H9 (cell line): Measurements from ENCODE around the gene AURKA. TPM values are rescaled to one million over a fixed set of nuclear protein-coding genes. Genes with fewer than 3 reads are reported as not detected.

Experiments used
- DNase-seq: peaks from one replicate; pipeline ENCODE4 v3.0.0-alpha.2; 2017
- H2AFZ ChIP-seq: one replicate; pipeline ENCODE4 v1.6.1; 2013; ENCODE audit warnings: mild to moderate bottlenecking, low read length, control low read depth, moderate library complexity
- H2AK5ac ChIP-seq: 2 replicates; pipeline ENCODE4 v1.6.1; 2013; ENCODE audit warnings: low read length, control low read depth, mixed read lengths; ENCODE audit not compliant: insufficient read length
- H2BK120ac ChIP-seq: one replicate; pipeline ENCODE4 v1.6.1; 2013; ENCODE audit warnings: low read depth, mild to moderate bottlenecking, low read length, control low read depth, inconsistent platforms; ENCODE audit not compliant: poor library complexity, severe bottlenecking
- H2BK12ac ChIP-seq: 2 replicates; pipeline ENCODE4 v1.6.1; 2013; ENCODE audit warnings: low read length, control low read depth, mixed read lengths, low read depth; ENCODE audit not compliant: insufficient read length
- H2BK15ac ChIP-seq: 2 replicates; pipeline ENCODE4 v1.6.1; 2013; ENCODE audit warnings: low read depth, low read length, control low read depth
- H2BK20ac ChIP-seq: one replicate; pipeline ENCODE4 v1.6.1; 2013; ENCODE audit warnings: low read depth, mild to moderate bottlenecking, low read length, control low read depth, inconsistent platforms; ENCODE audit not compliant: poor library complexity, severe bottlenecking
- H2BK5ac ChIP-seq: 2 replicates; pipeline ENCODE4 v1.6.1; 2013; ENCODE audit warnings: low read length, control low read depth, mixed read lengths; ENCODE audit not compliant: insufficient read length
- H3K14ac ChIP-seq: 2 replicates; pipeline ENCODE4 v1.6.1; 2013; ENCODE audit warnings: low read length, control low read depth; ENCODE audit not compliant: insufficient read depth
- H3K18ac ChIP-seq: 2 replicates; pipeline ENCODE4 v1.6.1; 2013; ENCODE audit warnings: low read depth, mild to moderate bottlenecking, mixed read lengths, low read length, control low read depth; ENCODE audit not compliant: insufficient read length
- H3K23ac ChIP-seq: 2 replicates; pipeline ENCODE4 v1.6.1; 2013; ENCODE audit warnings: low read length, control low read depth, mixed read lengths, low read depth; ENCODE audit not compliant: insufficient read length
- H3K23me2 ChIP-seq: 2 replicates; pipeline ENCODE4 v1.6.1; 2013; ENCODE audit warnings: low read depth, mild to moderate bottlenecking, mixed read lengths, low read length, control low read depth; ENCODE audit not compliant: insufficient read length, poor library complexity, severe bottlenecking
- H3K27ac ChIP-seq: 2 replicates; pipeline ENCODE4 v1.5.1; 2013; ENCODE audit warnings: low read length, control low read depth, mixed read lengths, low read depth; ENCODE audit not compliant: insufficient read length
- H3K27me3 ChIP-seq: 2 replicates; pipeline ENCODE4 v1.6.1; 2013; ENCODE audit warnings: low read length, control low read depth, inconsistent platforms; ENCODE audit not compliant: insufficient read depth
- H3K4ac ChIP-seq: 2 replicates; pipeline ENCODE4 v1.6.1; 2013; ENCODE audit warnings: low read depth, mild to moderate bottlenecking, control low read depth, inconsistent platforms, low read length, moderate library complexity
- H3K4me1 ChIP-seq: 2 replicates; pipeline ENCODE4 v1.6.1; 2013; ENCODE audit warnings: low read length, control low read depth, inconsistent platforms; ENCODE audit not compliant: insufficient read depth
- H3K4me2 ChIP-seq: 2 replicates; pipeline ENCODE4 v1.6.1; 2013; ENCODE audit warnings: low read length, control low read depth, mixed read lengths; ENCODE audit not compliant: insufficient read length, insufficient read depth
- H3K56ac ChIP-seq: 2 replicates; pipeline ENCODE4 v1.6.1; 2013; ENCODE audit warnings: low read depth, mild to moderate bottlenecking, mixed read lengths, low read length, control low read depth; ENCODE audit not compliant: insufficient read length
- H3K79me1 ChIP-seq: 2 replicates; pipeline ENCODE4 v1.6.1; 2013; ENCODE audit warnings: low read depth, mild to moderate bottlenecking, moderate library complexity, low read length, control low read depth, inconsistent platforms; ENCODE audit not compliant: insufficient read depth, poor library complexity, severe bottlenecking
- H3K79me2 ChIP-seq: 2 replicates; pipeline ENCODE4 v1.6.1; 2013; ENCODE audit warnings: low read length, control low read depth, inconsistent platforms; ENCODE audit not compliant: insufficient read depth
- H3K9ac ChIP-seq: 2 replicates; pipeline ENCODE4 v1.6.1; 2013; ENCODE audit warnings: low read length, control low read depth, mixed read lengths; ENCODE audit not compliant: insufficient read length; ENCODE audit errors: extremely low read depth
- H3K9me3 ChIP-seq: one replicate; pipeline ENCODE4 v1.6.1; 2013; ENCODE audit warnings: low read depth, low read length, inconsistent platforms; ENCODE audit not compliant: control insufficient read depth
- H3T11ph ChIP-seq: one replicate; pipeline ENCODE4 v1.6.1; 2013; ENCODE audit warnings: mild to moderate bottlenecking, low read length, control low read depth, inconsistent platforms
- H4K20me1 ChIP-seq: one replicate; pipeline ENCODE4 v1.6.1; 2013; ENCODE audit not compliant: control insufficient read depth, insufficient read length, insufficient read depth
- H4K5ac ChIP-seq: 2 replicates; pipeline ENCODE4 v1.6.1; 2013; ENCODE audit warnings: low read depth, mild to moderate bottlenecking, mixed read lengths, low read length, control low read depth; ENCODE audit not compliant: insufficient read length
- H4K8ac ChIP-seq: replicated peaks from 2 replicates; pipeline ENCODE4 v1.6.1; 2013; ENCODE audit warnings: low read length, control low read depth, mixed read lengths, low read depth; ENCODE audit not compliant: insufficient read length
- H4K91ac ChIP-seq: 2 replicates; pipeline ENCODE4 v1.6.1; 2013; ENCODE audit warnings: low read depth, mild to moderate bottlenecking, moderate library complexity, mixed read lengths, low read length, control low read depth; ENCODE audit not compliant: insufficient read length
- H3K27ac Mint-ChIP-seq, 3 experiments: 2 replicates in 2 of 3; 3 replicates in 1 of 3; pipeline ENCODE4 v1.8.0; 2020 to 2021; ENCODE audit warnings: mixed read lengths in 3 of 3, mild to moderate bottlenecking in 1 of 3, moderate library complexity in 1 of 3
- H3K27me3 Mint-ChIP-seq: 2 replicates; pipeline ENCODE4 v1.8.0; 2021; ENCODE audit warnings: low read depth, mild to moderate bottlenecking, moderate library complexity, mixed read lengths
- H3K36me3 Mint-ChIP-seq, 3 experiments: 2 replicates in 2 of 3; 3 replicates in 1 of 3; pipeline ENCODE4 v1.8.0; 2020 to 2021; ENCODE audit warnings: low read depth in 3 of 3, mixed read lengths in 3 of 3; ENCODE audit not compliant: insufficient read depth in 1 of 3
- H3K4me1 Mint-ChIP-seq, 2 experiments: 2 replicates each; pipeline ENCODE4 v1.8.0; 2020; ENCODE audit warnings: mixed read lengths in 2 of 2
- H3K4me3 Mint-ChIP-seq, 2 experiments: 2 replicates in 1 of 2; 3 replicates in 1 of 2; pipeline ENCODE4 v1.8.0; 2020 to 2021; ENCODE audit warnings: mild to moderate bottlenecking in 2 of 2, mixed read lengths in 2 of 2, moderate library complexity in 1 of 2
- H3K9me3 Mint-ChIP-seq, 2 experiments: 2 replicates in 1 of 2; 3 replicates in 1 of 2; pipeline ENCODE4 v1.8.0; 2020; ENCODE audit warnings: mild to moderate bottlenecking in 2 of 2, mixed read lengths in 2 of 2, moderate library complexity in 1 of 2
- CTCF ChIP-seq: fragments of 200-600 bp; sonication (generic); conservative IDR thresholded peaks from 3 replicates; pipeline ENCODE4 v1.8.0; 2021; ENCODE audit warnings: antibody characterized with exemption, mild to moderate bottlenecking
- WGBS: extraction: QIAGEN DNeasy Blood & Tissue Kit; methylation state at CpG from one replicate; pipeline ENCODE4 v1.1.7; 2013; ENCODE audit warnings: missing lambda C conversion rate, low lambda C conversion rate, mixed read lengths; ENCODE audit not compliant: insufficient read length; ENCODE audit errors: extremely low coverage; 5-methylcytosine and 5-hydroxymethylcytosine counted together
- total RNA-seq: library from RNA; stranded (reverse); gene quantifications from 2 replicates; pipeline ENCODE4 v1.2.1, GENCODE V29; 2021

The AURKA gene
- total RNA-seq, 1 experiment from 2014 or later, result 86.8 TPM

GRCh38 chr20:56347628-56348304 is 44.2 kb downstream of the AURKA start:
- peak overlapping the region; percentile 12 to 69; a peak in 4 of 5 replicates for H3K4me3 Mint-ChIP-seq
- no peak overlapping the region for H3K27ac Mint-ChIP-seq
- Histone ChIP-seq H2BK120ac (no peak overlapping the region), H3K9me3 (no peaks in the 10 kb centered on the region), H2BK5ac (no peak overlapping the region), H3K4me2 (peak overlapping the region; percentile 8), H3K27me3 (peaks cover 32% of the 10 kb centered on the region; the same call in 1 of the 2 replicates), H3K4me1 (peaks cover 4% of the 10 kb centered on the region), H2BK20ac (no peak overlapping the region), H3K4ac (no peak overlapping the region), H4K8ac (no peak overlapping the region), H3K79me2 (no peaks in the 10 kb centered on the region), H2BK15ac (no peak overlapping the region), H4K5ac (no peak overlapping the region), H2AK5ac (no peak overlapping the region), H3K18ac (no peak overlapping the region), H3K79me1 (no peaks in the 10 kb centered on the region), H3T11ph (no peak overlapping the region), H3K27ac (no peak overlapping the region), H4K20me1 (no peaks in the 10 kb centered on the region), H2AFZ (no peak overlapping the region), H3K9ac (no peak overlapping the region), H3K23ac (no peak overlapping the region), H2BK12ac (no peak overlapping the region), H3K56ac (no peak overlapping the region), H3K23me2 (peaks cover 3% of the 10 kb centered on the region), H3K14ac (no peak overlapping the region), H4K91ac (no peak overlapping the region)
- peaks cover 24% of the 10 kb centered on the region in 2 experiments for H3K4me1 Mint-ChIP-seq
- no peak for TF ChIP-seq CTCF
- H3K27me3 Mint-ChIP-seq, result peaks cover 92% of the 10 kb centered on the region
- DNase-seq, result peak; percentile 46
- WGBS, result no CpG with 5 or more reads among the region's 13 CpGs
- no peaks in the 10 kb centered on the region; a peak in 2 of 7 replicates for H3K36me3 Mint-ChIP-seq
- peaks cover 3% of the 10 kb centered on the region in 2 experiments; a peak in 2 of 5 replicates for H3K9me3 Mint-ChIP-seq
